GM18507 (cell line): ENCODE results near the gene MOSMO.

Experiments
- DNase-seq: peaks from one replicate; pipeline ENCODE4 v3.0.0; 2011; ENCODE audit warnings: low read depth; ENCODE audit not compliant: insufficient read length; ENCODE audit errors: extremely low spot score
- FAIRE-seq: peaks from 2 replicates; lab custom pipeline; 2011; peaks lifted over from hg19 to GRCh38; lab: Jason Lieb, UNC

Gene MOSMO

DNA sequence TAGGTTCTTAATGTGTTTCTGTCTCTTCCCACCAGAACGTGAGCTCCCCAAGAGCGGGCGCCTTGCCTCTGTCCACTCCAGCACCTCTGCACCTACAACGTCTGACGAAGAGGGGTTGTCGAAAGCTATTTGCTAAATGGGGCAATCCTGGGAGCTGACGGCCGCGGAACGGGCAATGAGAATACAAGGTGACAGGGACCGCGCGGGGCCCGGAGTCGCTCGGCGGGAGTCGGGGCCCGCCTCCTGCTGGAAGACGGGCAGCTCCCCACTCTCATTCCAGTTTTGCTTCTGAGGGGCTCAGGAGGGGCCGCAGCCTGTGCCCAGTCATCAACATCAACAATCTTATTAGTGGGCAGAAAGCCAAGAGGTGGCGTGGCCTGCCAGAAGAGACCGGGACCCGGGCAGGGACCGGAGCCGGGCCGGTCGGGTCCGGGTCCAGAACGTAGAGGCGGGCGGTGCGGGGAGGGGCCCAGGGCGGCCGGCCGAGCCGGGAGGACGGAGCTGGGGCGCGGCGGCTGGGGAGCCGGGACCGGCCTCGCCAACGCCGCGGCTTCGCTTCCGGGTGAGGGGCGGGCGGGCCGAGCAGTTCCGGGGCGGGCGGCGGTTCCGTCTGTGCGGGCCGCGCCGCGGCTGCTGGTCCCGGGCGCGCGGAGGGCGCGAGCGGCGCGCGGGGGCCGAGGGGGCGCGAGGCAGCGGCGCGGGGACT, at the start of gene MOSMO:
Gene MOSMO (plus strand): TSS at position 603 of the 706 bp plus-strand sequence. CDS start 191 bp downstream, outside the sequence.
- FAIRE-seq = no peak
- peak; percentile 76 for DNase-seq

DNA sequence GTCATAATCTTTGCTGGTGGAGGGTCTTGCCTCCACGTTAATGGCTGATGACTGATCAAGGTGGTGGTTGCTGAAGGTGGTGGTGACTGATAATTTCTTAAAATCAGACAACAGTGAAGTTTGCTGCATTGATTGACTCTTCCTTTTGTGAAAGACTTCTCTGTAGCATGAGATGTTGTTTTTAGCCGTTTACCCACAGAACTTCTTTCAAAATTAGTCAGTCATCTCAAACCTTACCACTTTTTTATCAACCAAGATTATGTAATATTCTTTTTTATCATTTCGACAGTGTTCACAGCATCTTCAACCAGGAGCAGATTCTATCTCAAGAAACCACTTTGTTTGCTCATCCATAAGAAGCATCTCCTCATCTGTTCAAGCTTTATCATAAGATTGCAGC, 48.9 kb upstream of the MOSMO start:
- no peak for DNase-seq
- no peak for FAIRE-seq

DNA sequence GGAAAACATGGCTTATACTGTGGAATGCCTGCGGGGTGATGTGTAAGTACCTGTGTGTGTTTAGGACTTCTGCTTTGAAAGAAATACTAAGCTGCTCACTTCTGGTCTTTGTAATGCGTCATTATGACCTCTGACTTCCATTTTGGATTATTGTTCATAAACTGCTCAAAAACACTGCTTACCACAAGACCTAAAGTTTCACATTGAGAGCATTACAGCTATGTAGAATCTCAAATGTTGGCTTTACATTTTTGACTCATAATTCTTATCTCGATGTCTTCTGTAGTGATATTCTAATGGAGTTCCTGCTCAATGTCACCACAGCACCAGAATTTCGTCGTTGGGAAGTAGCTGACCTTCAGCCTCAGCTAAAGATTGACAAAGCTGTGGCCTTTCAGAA, 45.4 kb upstream of the MOSMO start:
- FAIRE-seq (no peak), DNase-seq (no peak)

DNA sequence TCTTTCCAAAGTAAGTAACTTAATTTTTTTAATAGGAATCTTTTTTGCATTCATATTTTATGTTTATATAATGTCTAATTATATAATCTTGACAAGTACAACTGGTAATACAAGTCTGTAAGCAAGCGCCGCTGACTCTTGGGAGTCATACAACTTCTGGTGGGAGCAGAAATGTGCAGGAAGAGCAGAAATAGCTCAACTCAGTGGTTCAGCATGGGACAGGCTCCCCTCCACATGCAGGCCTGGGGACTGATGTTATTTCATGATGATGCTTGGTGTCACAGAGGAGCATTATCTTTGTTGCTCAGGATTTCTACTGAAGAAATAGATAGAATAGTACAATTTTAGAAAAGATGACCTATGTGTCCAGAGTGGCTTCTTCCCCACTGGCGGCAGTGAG, 44.0 kb upstream of the MOSMO start:
- no peak for DNase-seq
- FAIRE-seq = no peak

DNA sequence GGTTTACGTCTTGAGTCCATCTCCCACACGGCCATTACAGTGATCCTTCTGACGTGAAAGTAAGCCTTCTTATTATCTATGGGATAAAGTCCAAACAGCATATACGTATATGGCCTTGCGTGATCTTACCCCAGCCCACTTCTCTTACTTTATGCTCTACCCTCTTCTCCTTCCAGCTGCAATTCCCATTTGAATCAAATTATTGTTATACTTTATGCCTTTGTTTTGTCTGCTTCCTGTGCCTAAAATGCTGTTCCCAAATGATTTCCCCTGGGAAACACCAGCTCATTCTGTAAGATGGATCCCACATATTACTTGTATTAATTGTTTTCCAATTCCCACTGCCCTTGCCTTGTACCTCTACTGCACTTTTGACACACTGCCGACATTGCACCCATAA, 43.6 kb upstream of the MOSMO start:
- DNase-seq (no peak), FAIRE-seq (no peak)

DNA sequence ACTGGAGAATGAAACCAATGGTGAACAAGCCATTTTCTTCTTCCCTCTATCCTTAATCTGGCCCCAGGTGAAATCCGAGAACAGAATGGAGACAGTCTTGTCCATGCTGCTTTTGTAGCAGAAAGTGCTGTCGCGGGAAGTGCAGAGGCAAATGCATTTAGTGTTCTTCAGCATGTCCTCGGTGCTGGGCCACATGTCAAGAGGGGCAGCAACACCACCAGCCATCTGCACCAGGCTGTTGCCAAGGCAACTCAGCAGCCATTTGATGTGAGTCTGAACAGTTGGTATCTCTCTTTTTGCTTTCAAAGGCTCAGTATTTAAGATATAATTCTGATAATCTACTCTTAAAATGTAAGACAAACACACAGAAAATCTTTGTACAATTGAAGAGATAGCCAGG, 36.1 kb upstream of the MOSMO start:
- FAIRE-seq = no peak
- no peak for DNase-seq

DNA sequence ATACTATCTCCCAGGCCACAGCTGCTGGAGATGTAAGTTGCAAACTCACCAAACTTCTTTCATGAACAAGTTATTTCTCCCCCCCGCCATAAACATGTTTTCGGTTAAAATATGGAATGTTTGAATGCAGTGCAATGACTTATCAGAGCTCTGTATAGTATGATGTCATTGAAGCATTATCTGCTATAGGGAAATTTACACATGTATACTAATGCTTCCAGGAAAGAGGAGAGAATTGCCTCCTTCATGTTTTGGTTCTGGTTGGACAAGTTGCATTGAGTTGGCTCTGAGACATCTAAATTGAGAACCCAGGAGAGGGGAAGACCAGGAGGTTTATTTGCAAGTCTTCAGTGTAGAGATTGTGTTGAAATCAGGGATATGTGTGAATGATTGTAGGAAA, 34.0 kb upstream of the MOSMO start:
- DNase-seq = no peak
- FAIRE-seq = no peak

DNA sequence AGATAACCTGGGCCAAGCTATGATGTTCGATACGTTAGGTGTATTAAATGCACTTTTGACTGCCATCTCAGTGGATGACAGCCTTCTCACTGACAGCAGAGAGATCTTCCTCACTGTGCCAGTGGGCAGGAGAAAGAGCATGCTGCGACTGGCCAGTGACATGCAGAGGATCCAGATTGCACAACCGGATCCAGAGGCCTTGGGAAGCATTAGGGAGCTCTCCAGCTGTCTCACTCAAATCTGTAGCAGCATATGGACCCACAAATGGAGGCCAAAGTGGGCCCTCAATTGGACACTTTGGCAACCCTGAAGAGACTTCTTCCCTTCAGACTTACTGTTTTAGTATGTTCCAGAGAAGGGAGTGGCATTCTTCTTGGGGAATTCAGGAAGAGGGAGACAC, 27.9 kb upstream of the MOSMO start:
- FAIRE-seq = no peak

DNA sequence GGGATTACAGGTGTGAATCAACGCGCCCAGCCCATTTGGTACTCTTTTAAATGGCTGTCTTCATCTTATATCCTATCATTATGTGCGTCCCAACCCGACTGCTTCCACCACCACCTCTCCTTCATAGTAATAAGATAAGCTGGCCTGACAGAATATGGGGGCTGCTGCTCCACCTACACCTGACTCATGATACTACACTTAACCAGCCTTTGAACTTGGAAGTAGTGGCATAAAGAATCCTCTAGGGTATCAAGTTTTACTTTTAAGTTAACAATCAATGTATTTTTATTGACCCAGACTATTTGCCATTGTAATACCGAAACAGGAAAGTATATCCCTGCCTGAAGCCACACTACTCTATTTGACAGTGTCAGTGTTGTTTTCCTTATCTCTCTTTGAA, 25.8 kb upstream of the MOSMO start:
- no peak for DNase-seq
- no peak for FAIRE-seq

More for the DNA sequence above, 27.9 kb upstream of the MOSMO start:
- no peak for DNase-seq

DNA sequence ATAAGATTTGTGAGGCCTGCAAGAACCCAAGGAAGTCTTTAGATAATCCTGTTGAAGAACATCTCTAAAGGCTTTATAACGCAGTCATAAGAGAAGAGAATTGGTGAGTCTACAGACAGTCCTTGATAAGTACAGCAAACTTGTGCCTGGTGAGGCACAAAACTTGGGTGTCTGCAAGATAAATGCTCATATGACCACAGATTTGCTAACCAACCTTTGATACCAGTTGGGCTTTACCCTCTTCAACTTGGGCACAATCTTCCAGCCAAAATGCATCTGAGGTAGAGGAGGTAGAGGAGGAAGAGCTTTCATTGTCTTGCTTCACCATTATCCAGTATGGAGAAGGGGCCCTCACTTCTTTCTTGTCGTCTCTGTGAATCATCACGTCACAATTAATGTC, 23.8 kb upstream of the MOSMO start:
- FAIRE-seq (no peak), DNase-seq (no peak)

DNA sequence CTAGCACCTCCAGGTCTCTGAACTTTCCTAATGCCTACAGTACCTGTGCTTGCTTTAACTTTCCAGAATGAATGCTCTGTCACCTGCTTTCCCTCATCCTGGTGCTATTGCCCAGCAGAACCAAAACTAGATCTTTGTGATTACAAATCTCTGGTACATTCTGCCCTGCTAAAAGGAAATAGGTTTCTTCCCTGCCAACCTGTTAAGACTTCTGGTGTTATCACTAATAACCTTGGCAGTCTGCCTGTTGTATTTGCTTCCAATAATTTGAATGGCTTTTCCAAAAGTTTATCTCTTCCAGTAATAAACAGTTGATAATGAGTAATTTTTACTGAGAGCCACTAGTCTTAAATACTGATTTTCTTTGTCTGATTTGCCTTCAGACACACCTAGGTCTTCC, 22.4 kb upstream of the MOSMO start:
- DNase-seq (no peak), FAIRE-seq (no peak)

DNA sequence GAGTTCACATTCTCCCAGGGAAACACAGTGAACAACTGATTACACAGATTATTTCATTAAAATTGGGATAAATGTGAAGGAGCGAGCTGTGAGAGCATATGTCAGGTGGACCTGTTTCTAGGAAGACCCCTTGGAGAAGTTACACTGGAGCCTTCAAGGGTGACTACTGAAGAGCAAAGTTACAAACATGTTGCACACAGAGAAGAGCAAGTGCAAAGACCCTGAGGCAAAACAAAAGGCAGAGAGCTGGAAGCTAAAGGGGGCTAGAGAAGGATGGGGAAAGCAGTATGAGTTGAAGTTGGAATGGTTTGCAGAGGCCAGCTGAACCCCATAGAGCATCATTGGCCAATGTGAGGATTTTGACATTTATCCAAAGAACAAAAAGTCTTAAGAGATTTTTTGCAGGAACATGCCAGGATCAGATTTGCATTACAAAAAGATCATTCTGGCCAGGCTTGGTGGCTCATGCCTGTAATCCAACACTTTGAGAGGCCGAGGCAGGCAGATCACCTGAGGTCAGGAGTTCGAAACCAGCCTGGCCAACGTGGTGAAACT, 21.1 kb upstream of the MOSMO start:
- no peak for FAIRE-seq
- no peak for DNase-seq

DNA sequence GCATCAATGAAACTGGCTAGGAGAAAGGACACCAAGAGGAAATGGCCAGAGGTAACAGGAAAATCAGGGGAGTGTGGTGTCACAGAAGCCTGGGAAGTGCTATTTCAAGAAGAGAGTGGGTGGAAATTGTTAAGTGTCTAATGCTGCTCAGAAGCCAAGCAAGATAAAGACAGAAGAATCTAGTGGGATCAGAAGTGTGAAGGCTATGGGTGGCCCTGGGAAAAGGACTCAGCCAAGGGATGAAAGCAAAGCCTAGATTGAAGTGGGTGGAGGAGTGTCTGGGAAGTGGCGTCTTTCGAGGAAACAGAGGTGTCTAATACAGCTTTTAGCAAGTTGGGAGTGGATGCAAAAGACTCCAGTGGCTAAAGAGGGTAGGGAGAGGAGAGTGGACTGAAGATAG, 20.4 kb upstream of the MOSMO start:
- DNase-seq (no peak), FAIRE-seq (no peak)

DNA sequence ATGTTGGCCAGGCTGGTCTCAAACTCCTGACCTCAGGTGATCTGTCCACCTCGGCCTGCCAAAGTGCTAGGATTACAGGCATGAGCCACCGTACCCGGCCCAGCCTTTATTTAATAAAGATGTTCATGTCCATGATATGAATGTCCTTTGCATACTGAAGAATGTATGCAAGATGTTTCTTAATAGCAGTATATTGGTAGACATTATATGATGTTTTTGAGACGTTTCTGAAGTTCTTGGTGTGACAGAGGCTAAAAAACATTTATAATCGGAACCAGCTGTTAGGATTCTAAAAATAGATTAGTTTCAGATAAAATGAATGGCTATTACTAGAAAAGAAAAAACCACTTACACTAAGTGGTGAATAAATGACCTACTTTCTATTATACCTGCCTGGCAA, 18.8 kb upstream of the MOSMO start:
- DNase-seq (no peak), FAIRE-seq (no peak)

DNA sequence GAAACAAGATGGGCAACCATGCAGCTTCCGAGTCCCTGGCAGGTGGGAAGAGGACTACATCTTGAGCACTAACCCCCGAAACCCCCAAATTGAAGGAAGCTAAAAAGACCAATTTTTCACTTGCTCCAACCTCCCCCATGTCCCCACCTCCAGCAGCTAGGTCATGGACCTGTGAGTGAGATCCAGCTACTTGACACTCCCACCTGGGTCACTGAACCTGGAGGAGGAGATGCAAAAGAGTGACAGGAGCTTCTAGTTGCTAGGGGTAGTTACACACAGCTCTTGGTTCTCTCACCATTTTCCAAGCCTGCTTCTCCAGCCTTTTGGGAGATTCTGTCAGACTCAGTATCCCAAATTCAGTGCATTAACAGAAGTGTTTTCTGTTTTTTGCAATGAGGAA, 18.2 kb upstream of the MOSMO start:
- FAIRE-seq (no peak), DNase-seq (no peak)

DNA sequence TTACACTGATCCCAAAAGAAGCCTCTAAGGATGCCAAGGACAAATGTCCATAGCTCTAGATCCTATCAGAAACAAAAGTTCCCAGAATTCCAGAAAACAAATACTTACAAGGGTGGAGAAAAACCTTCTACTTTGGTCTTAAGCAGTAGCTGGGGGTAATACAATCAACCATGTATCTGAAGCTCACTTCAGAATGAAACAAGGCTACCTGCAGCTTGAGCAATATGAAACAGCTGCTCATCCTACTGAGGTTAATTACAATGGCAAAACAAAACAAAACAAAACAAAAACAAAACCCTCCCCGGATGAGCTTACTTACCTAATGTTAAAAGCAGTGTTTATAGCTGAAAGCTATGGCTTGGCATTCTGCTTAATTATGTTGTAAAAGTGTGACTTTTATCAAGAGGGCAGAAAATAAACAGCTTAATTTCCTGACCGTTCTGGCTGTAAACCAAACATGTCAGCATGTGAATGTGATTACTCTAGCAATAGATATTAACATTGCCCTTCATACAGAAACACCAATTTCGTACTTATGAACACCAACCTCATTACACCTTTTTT, 17.4 kb upstream of the MOSMO start:
- FAIRE-seq = no peak
- no peak for DNase-seq

DNA sequence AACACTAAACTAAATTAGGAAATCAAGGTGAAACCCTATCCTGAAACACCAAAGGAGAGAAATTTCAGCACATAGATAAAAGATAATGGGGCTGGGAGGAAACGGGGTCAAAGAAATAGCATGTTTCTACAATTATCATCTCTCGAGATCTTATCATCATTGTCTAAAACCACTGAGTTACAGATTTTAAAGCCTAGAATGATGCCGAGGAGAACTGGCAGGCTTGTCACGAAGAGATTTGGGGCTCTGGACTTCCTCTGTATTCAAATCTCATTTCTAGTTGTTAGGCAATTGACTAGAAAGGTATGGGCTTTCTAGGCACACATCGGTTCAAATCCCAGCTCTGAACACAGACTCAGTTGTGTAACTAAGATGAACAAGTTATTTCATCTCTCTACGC, 16.3 kb upstream of the MOSMO start:
- FAIRE-seq = no peak
- DNase-seq = no peak

DNA sequence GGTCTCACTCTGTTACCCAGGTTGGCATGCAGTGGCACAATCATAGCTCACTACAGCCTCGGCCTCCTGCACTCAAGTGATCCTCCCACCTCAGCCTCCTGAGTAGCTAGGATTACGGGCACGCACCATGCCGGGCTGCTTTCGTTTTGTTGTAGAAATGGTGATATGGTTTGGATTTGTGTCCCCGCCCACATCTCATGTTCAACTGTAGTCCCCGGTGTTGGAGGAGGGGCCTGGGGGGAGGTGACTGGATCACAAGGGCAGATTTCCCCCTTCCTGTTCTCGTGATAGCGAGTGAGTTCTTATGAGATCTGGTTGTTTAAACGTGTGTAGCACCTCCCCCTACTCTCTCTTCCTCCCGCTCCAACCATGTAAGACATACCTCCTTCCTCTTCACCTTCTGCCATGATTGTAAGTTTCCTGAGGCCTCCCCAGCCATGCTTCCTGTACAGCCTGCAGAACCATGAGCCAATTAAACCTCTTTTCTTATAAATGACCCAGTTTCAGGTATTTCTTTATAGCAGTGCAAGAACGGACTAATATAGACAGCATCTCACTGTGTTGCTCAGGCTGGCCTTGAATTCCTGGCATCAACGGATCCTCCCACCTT, 12.9 kb upstream of the MOSMO start:
- DNase-seq = no peak
- FAIRE-seq = no peak

DNA sequence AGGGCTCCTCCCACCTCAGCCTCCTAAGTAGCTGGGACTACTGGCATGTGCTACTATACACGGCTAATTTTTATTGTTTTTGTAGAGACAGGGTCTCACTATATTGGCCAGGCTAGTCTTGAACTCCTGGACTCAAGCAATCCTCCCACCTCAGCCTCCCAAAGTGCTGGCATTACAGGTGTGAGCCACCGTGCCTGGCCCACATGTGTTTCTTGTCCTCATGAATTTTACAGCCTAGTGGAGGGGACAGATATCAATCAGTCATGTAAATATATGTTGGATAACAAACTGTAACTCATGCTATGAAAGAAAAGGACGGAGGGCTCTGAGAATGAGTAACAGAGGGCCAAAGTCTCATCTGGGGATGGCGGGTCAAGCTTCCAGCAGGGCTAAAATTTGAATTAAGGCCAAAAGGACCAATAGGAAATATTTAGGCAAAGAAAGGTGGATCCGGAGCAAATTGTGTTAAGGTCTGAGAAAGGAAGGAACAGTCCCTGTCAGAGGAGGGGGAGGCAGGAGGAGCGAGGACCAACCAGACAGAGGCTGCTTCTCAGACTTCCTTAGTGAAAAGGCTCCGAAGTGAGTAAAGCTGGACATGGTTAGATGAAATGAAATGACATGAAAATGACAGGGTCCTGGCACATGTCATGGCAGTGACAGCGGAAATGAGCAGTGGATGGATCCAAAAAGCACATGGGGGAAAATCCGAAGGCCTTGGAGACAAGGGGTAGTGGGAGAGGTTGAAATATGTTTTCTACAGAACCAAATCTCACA, 10.8 kb upstream of the MOSMO start:
- DNase-seq (no peak), FAIRE-seq (no peak)
